Testis (tissue), 3 donors: ENCODE data around the gene GRWD1. TPM values are rescaled to one million over a fixed set of nuclear protein-coding genes. Genes with fewer than 3 reads are reported as not detected.

ENCODE experiments used
- DNase-seq: peaks from one replicate; pipeline ENCODE4 v3.0.0-alpha.2; 2019
- H3K27ac ChIP-seq, 2 donors: fragments of 200-600 bp; sonication (generic); one replicate each; pipeline ENCODE4 v1.5.1; 2019
- H3K27me3 ChIP-seq: fragments of 200-600 bp; sonication (generic); one replicate; pipeline ENCODE4 v1.5.1; 2019
- H3K36me3 ChIP-seq: fragments of 200-600 bp; sonication (generic); one replicate; pipeline ENCODE4 v1.5.1; 2017; ENCODE audit warnings: low read depth; ENCODE audit errors: missing control alignments
- H3K4me1 ChIP-seq: fragments of 200-600 bp; sonication (generic); one replicate; pipeline ENCODE4 v1.5.1; 2019
- H3K4me3 ChIP-seq, 2 donors: fragments of 200-600 bp; sonication (generic); one replicate each; pipeline ENCODE4 v1.5.1; 2017 to 2019
- H3K9me3 ChIP-seq: fragments of 200-600 bp; sonication (generic); one replicate; pipeline ENCODE4 v1.5.1; 2017
- POLR2A ChIP-seq: fragments of 450-650 bp; IDR thresholded peaks from one replicate; pipeline ENCODE4 v1.6.1; 2017; ENCODE audit warnings: antibody characterized with exemption, mild to moderate bottlenecking, moderate library complexity
- WGBS, 2 donors: methylation state at CpG; one replicate each; pipeline ENCODE4 v1.1.5; 2018; 5-methylcytosine and 5-hydroxymethylcytosine counted together
- intact Hi-C: fragments of 100-400 bp; cut with DNase I; formaldehyde crosslinking; loops from one replicate; pipeline ENCODE4 v1.15.1; 2023; ENCODE audit warnings: low total_unique reads
- polyA plus RNA-seq: library from polyadenylated mRNA; stranded (reverse); fragments of 350-450 nt; fragmentation: Illumina TruSeq; extraction: RNeasy Lipid Tissue Mini Kit (QIAGEN cat#74804); gene quantifications from one replicate; pipeline ENCODE4 v1.2.3, GENCODE V29; 2014; ENCODE audit warnings: low read depth, low replicate concordance; ENCODE audit not compliant: insufficient read depth
- total RNA-seq, 2 donors: library from RNA; depleted of rRNA; stranded (reverse); fragments of >200 nt; gene quantifications; one replicate each; pipeline ENCODE4 v1.2.3, GENCODE V29; 2016
- TF ChIP-seq, protein P1 (sequence below), 3 experiments: fragments of 450-650 bp in 2 of 3; fragments of 200-600 bp in 1 of 3; sonication (generic) in 1 of 3; IDR thresholded peaks; one replicate each; pipeline ENCODE4 v1.5.1; 2016 to 2019; ENCODE audit warnings: antibody characterized with exemption in 3 of 3, mild to moderate bottlenecking in 2 of 3, moderate library complexity in 1 of 3

GRWD1 gene
- total and polyA plus RNA-seq, 3 donors from 2014 or later = 17.8 to 35.2 (median 32.8) TPM

GRCh38 chr19:48454150-48454730 lies 8.5 kb downstream of the GRWD1 start:
- intact Hi-C loops = no loop called here
- Histone ChIP-seq H3K9me3 (no peaks in the 10 kb centered on the region), H3K27me3 (no peaks in the 10 kb centered on the region), H3K4me1 (no peaks in the 10 kb centered on the region), H3K36me3 (no peaks in the 10 kb centered on the region), H3K27ac (no peak overlapping the region), H3K4me3 (no peak overlapping the region)
- no peak for TF ChIP-seq POLR2A
- TF ChIP-seq, protein P1, sequence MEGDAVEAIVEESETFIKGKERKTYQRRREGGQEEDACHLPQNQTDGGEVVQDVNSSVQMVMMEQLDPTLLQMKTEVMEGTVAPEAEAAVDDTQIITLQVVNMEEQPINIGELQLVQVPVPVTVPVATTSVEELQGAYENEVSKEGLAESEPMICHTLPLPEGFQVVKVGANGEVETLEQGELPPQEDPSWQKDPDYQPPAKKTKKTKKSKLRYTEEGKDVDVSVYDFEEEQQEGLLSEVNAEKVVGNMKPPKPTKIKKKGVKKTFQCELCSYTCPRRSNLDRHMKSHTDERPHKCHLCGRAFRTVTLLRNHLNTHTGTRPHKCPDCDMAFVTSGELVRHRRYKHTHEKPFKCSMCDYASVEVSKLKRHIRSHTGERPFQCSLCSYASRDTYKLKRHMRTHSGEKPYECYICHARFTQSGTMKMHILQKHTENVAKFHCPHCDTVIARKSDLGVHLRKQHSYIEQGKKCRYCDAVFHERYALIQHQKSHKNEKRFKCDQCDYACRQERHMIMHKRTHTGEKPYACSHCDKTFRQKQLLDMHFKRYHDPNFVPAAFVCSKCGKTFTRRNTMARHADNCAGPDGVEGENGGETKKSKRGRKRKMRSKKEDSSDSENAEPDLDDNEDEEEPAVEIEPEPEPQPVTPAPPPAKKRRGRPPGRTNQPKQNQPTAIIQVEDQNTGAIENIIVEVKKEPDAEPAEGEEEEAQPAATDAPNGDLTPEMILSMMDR (IDR thresholded peaks at IDR 0.05) = no peak
- 86 to 89% methylated on average over 16 to 22 of the region's 22 CpGs for WGBS, 2 donors
- DNase-seq = no peak

GRCh38 chr19:48455171-48455907 lies 9.6 kb downstream of the GRWD1 start, which contains the start of gene KCNJ14:
Gene KCNJ14, plus strand, starts transcription at chr19:48455574. Its CDS starts 6,151 bp downstream, at chr19:48461725.
- intact Hi-C loops = no loop called here
- Histone ChIP-seq H3K4me1 (no peaks in the 10 kb centered on the region), H3K4me3 (no peak within 1 kb of the TSS), H3K9me3 (no peaks in the 10 kb centered on the region), H3K27me3 (no peaks in the 10 kb centered on the region), H3K36me3 (no peaks in the 10 kb centered on the region), H3K27ac (no peak within 1 kb of the TSS)
- WGBS, 2 donors = 77 to 83% methylated on average over 15 to 16 of the region's 16 CpGs
- TF ChIP-seq POLR2A = no peak
- TF ChIP-seq, protein P1 (IDR thresholded peaks at IDR 0.05) = no peak
- no peak for DNase-seq

- intact Hi-C loops = no loop called here
- H3K27ac ChIP-seq = no peak overlapping the region
- H3K36me3 ChIP-seq = no peaks in the 10 kb centered on the region
- 85 to 100% methylated on average over 3 to 11 of the region's 11 CpGs for whole genome bisulfite sequencing, 2 donors
- H3K9me3 ChIP-seq = no peaks in the 10 kb centered on the region
- no peak overlapping the region for H3K4me3 ChIP-seq
- DNase-seq = no peak
- H3K27me3 ChIP-seq = no peaks in the 10 kb centered on the region
- H3K4me1 ChIP-seq = no peaks in the 10 kb centered on the region
- TF ChIP-seq POLR2A = no peak
- TF ChIP-seq, protein P1 (IDR thresholded peaks at IDR 0.05) = no peak
Observed at GRCh38 chr19:48455908-48456562, 10.3 kb downstream of the GRWD1 start.

- intact Hi-C loops = no loop called here
- 92 to 94% methylated on average over 4 of the region's 4 CpGs for WGBS, 2 donors
- Histone ChIP-seq H3K4me1 (no peaks in the 10 kb centered on the region), H3K27ac (no peak overlapping the region), H3K36me3 (no peaks in the 10 kb centered on the region), H3K4me3 (no peak overlapping the region), H3K9me3 (no peaks in the 10 kb centered on the region), H3K27me3 (no peaks in the 10 kb centered on the region)
- TF ChIP-seq POLR2A = no peak
- TF ChIP-seq, protein P1 (IDR thresholded peaks at IDR 0.05) = no peak
- DNase-seq = no peak
Observed at GRCh38 chr19:48456864-48457263, 11.1 kb downstream of the GRWD1 start.
